GM18507 (cell line): Measurements from ENCODE around the gene SPIN2B.
"Not testable (repeated sequence)": the region's sequence is repeated elsewhere in the genome, so short reads cannot be mapped to it uniquely, and the experiment has no call there.

Source experiments
- DNase-seq: peaks from one replicate; pipeline ENCODE4 v3.0.0; 2011; ENCODE audit warnings: low read depth; ENCODE audit not compliant: insufficient read length; ENCODE audit errors: extremely low spot score
- FAIRE-seq: peaks from 2 replicates; lab custom pipeline; 2011; peaks lifted over from hg19 to GRCh38; lab: Jason Lieb, UNC

Gene SPIN2B

GRCh38 chrX:57121162-57121755, at the start of gene SPIN2B:
Gene SPIN2B, minus strand, starts transcription at chrX:57121548.
- FAIRE-seq (peak; percentile 92), DNase-seq (peak; percentile 68)

- FAIRE-seq: no peak
- DNase-seq: no peak
These were observed 35.2 kb upstream of the SPIN2B start for GRCh38 chrX:57156397-57157049.

GRCh38 chrX:57155171-57155570, 33.8 kb upstream of the SPIN2B start:
- FAIRE-seq (no peak), DNase-seq (no peak)

- FAIRE-seq: not testable (repeated sequence)
These were observed 30.9 kb upstream of the SPIN2B start for GRCh38 chrX:57152222-57152621.

GRCh38 chrX:57138674-57139073, 17.3 kb upstream of the SPIN2B start:
- DNase-seq: no peak
- no peak for FAIRE-seq

More at GRCh38 chrX:57152222-57152621, 30.9 kb upstream of the SPIN2B start:
- not testable (repeated sequence) for DNase-seq

- FAIRE-seq (no peak), DNase-seq (no peak)
These were observed 16.2 kb upstream of the SPIN2B start for GRCh38 chrX:57137501-57137900.

GRCh38 chrX:57137073-57137472, 15.7 kb upstream of the SPIN2B start, which contains the start of gene SPIN2A:
Gene SPIN2A, minus strand, starts transcription at chrX:57137397. Its CDS starts 800 bp downstream, at chrX:57136597.
- DNase-seq, FAIRE-seq: not testable (repeated sequence)

- not testable (repeated sequence) for DNase-seq, FAIRE-seq
These were observed 15.2 kb upstream of the SPIN2B start for GRCh38 chrX:57136589-57136988.

GRCh38 chrX:57135287-57135686, 13.9 kb upstream of the SPIN2B start:
- no peak for DNase-seq
- no peak for FAIRE-seq

- DNase-seq: no peak
These were observed 13.4 kb upstream of the SPIN2B start for GRCh38 chrX:57134702-57135101.

GRCh38 chrX:57133706-57134105, 12.4 kb upstream of the SPIN2B start:
- no peak for FAIRE-seq
- DNase-seq: no peak

More at GRCh38 chrX:57134702-57135101, 13.4 kb upstream of the SPIN2B start:
- no peak for FAIRE-seq

- FAIRE-seq, DNase-seq: not testable (repeated sequence)
These were observed 11.9 kb upstream of the SPIN2B start for GRCh38 chrX:57133284-57133683.

GRCh38 chrX:57132046-57132445, 10.7 kb upstream of the SPIN2B start:
- FAIRE-seq (no peak), DNase-seq (no peak)

- DNase-seq (no peak), FAIRE-seq (peak; percentile 51)
These were observed 468 bp upstream of the SPIN2B start for GRCh38 chrX:57121816-57122215.

- FAIRE-seq, DNase-seq: not testable (repeated sequence)
These were observed 658 bp downstream of the SPIN2B start for GRCh38 chrX:57120619-57121161.

GRCh38 chrX:57119416-57119815, 1.9 kb downstream of the SPIN2B start:
- FAIRE-seq: no peak
- DNase-seq: no peak

- not testable (repeated sequence) for FAIRE-seq, DNase-seq
These were observed 3.8 kb downstream of the SPIN2B start for GRCh38 chrX:57117566-57117965.

- no peak for DNase-seq
- FAIRE-seq: no peak
These were observed 16.4 kb downstream of the SPIN2B start for GRCh38 chrX:57104921-57105398.

- FAIRE-seq: no peak
- no peak for DNase-seq
These were observed 16.9 kb downstream of the SPIN2B start for GRCh38 chrX:57104406-57104805.

- FAIRE-seq: no peak
- DNase-seq: no peak
These were observed 17.9 kb downstream of the SPIN2B start for GRCh38 chrX:57103489-57103888.
